Activated T-cell treated with anti-CD3 and anti-CD28 coated beads, Interleukin-2, amount 50 U/mL, for 72 hours (primary cell): ENCODE data around the gene MOCS1. TPM values are rescaled to one million over a fixed set of nuclear protein-coding genes. Genes with fewer than 3 reads are reported as not detected.

Source experiments
- ATAC-seq, 2 donors: fragments of 150-1000 bp; cut with Tn5 transposase; replicated peaks in 1 of 2; 2 replicates each; pipeline ENCODE4 v1.10.0; 2021; ENCODE audit warnings: moderate library complexity in 2 of 2, mild to moderate bottlenecking in 1 of 2
- DNase-seq, 2 donors: peaks; one replicate each; pipeline ENCODE4 v3.0.0; 2021 to 2022; ENCODE audit warnings: mixed read lengths in 1 of 2
- H3K27ac Mint-ChIP-seq: one replicate; pipeline ENCODE4 v1.8.0; 2022; ENCODE audit warnings: mild to moderate bottlenecking, moderate library complexity, mixed read lengths
- H3K27me3 Mint-ChIP-seq: one replicate; pipeline ENCODE4 v1.8.0; 2022; ENCODE audit warnings: low read depth, mixed read lengths
- H3K36me3 Mint-ChIP-seq, 2 donors: one replicate each; pipeline ENCODE4 v1.8.0; 2022; ENCODE audit warnings: mixed read lengths in 2 of 2, mild to moderate bottlenecking in 1 of 2; ENCODE audit not compliant: insufficient read depth in 2 of 2
- H3K4me1 Mint-ChIP-seq: one replicate; pipeline ENCODE4 v1.8.0; 2022; ENCODE audit warnings: low read depth, mixed read lengths
- H3K4me3 Mint-ChIP-seq, 2 donors: one replicate each; pipeline ENCODE4 v1.8.0; 2022; ENCODE audit warnings: mild to moderate bottlenecking in 2 of 2, mixed read lengths in 2 of 2, moderate library complexity in 2 of 2
- H3K9me3 Mint-ChIP-seq, 2 donors: one replicate each; pipeline ENCODE4 v1.8.0; 2022; ENCODE audit warnings: mixed read lengths in 2 of 2
- total RNA-seq, 2 donors: library from RNA; stranded (reverse); gene quantifications; one replicate each; pipeline ENCODE4 v1.2.3, GENCODE V29; 2022

Gene MOCS1
- total RNA-seq, 2 donors from 2014 or later = 1.4 to 2.6 TPM

- Mint-ChIP-seq H3K9me3 (no peaks in the 10 kb centered on the region), H3K36me3 (no peaks in the 10 kb centered on the region), H3K27ac (no peak overlapping the region), H3K27me3 (peaks cover 11% of the 10 kb centered on the region), H3K4me3 (no peak overlapping the region), H3K4me1 (no peaks in the 10 kb centered on the region)
- ATAC-seq (no peak), DNase-seq (peak; percentile 66 to 67)
Observed at GRCh38 chr6:39865011-39865888, 69.0 kb downstream of the MOCS1 start.

- DNase-seq (no peak), ATAC-seq (no peak)
- H3K9me3 Mint-ChIP-seq = no peaks in the 10 kb centered on the region
- no peaks in the 10 kb centered on the region for H3K4me1 Mint-ChIP-seq
- peaks cover 25% of the 10 kb centered on the region for H3K27me3 Mint-ChIP-seq
- H3K4me3 Mint-ChIP-seq = no peak overlapping the region
- no peaks in the 10 kb centered on the region for H3K36me3 Mint-ChIP-seq
- no peak overlapping the region for H3K27ac Mint-ChIP-seq
Observed at GRCh38 chr6:39861663-39862062, 72.6 kb downstream of the MOCS1 start.

DNA sequence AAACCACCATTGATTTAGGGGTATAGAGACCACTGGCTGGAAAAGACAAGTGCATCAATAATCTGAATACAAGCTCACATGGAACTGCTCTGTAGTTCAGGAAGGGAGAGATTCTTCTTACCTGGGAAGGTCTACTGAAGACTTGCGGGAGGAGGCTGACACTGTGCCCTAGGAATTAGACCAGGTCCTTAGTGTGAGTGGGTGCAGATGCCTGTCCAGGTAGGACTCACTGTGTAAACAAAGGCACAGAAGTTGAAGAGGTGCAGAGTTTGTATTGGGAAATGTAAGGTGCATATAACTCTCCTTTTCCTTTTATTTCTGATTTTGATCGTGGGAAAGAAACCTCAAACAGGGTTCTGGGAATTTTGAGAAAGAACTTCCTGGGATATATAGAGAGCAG lies 75.2 kb downstream of the MOCS1 start:
- no peaks in the 10 kb centered on the region for H3K36me3 Mint-ChIP-seq
- H3K27ac Mint-ChIP-seq = no peak overlapping the region

DNA sequence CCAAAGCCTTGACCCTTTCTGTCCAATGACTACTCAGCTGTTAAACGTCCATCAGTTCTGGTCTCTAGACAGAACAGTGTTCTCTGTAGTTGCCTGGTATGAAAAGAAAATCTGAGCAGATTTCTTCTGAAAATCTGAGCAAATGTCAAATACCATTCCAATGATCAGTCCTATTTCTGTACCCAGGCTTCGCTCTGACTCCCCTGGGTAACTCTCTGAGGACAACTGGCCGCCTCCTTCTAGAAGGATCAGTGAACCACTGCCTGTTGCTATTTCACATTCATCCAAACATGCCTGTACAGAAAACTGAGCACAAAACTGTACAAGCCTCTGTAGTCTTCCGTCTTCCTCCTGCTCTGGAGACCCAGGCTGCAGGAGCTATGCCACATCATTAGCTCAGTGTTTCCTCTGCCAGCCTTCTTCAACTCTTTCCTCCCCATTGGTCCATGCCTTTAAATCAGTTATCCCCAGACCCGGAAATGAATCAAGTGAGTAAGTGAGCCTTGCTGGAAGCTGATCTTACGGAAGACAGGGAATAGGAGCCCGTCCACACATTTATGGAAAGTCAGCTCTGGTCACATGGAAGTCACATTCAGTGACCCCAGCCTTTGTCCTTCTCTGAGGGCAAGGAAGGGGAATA lies 78.8 kb downstream of the MOCS1 start:
- Mint-ChIP-seq H3K4me1 (no peaks in the 10 kb centered on the region), H3K36me3 (no peaks in the 10 kb centered on the region), H3K27ac (no peak overlapping the region), H3K27me3 (peaks cover 23% of the 10 kb centered on the region), H3K4me3 (no peak overlapping the region), H3K9me3 (no peaks in the 10 kb centered on the region)
- DNase-seq = no peak
- no peak for ATAC-seq

More for the DNA sequence above, 75.2 kb downstream of the MOCS1 start:
- peaks cover 25% of the 10 kb centered on the region for H3K27me3 Mint-ChIP-seq
- H3K4me3 Mint-ChIP-seq = no peak overlapping the region
- ATAC-seq (no peak), DNase-seq (no peak)
- no peaks in the 10 kb centered on the region for H3K4me1 Mint-ChIP-seq
- H3K9me3 Mint-ChIP-seq = no peaks in the 10 kb centered on the region

Other genes with a start within 250 kb of the MOCS1 start
- under 1 TPM in 1 of 2 donors, not detected in 1; 0.46 TPM for gene KIF6, start 209.1 kb downstream of the MOCS1 start, total RNA-seq
- gene DAAM2, start 142.1 kb downstream of the MOCS1 start, total RNA-seq = not detected